Embryonic facial prominence (tissue), 1 donor: ENCODE measurements around the gene PLA2G10.
A peak's percentile ranks its signal among the peaks of the same experiment; 100 is the strongest.
"Not testable (repeated sequence)": the region's sequence is repeated elsewhere in the genome, so short reads cannot be mapped to it uniquely, and the experiment has no call there.

ENCODE experiments used
- DNase-seq: peaks from one replicate; pipeline ENCODE4 v3.0.0-alpha.2; 2016; ENCODE audit errors: extremely low spot score

The PLA2G10 gene

GRCh38 chr16:14667347-14668266 lies 26.5 kb downstream of the PLA2G10 start:
- DNase-seq, result no peak

GRCh38 chr16:14658063-14658462 lies 36.0 kb downstream of the PLA2G10 start:
- DNase-seq, result no peak

GRCh38 chr16:14652726-14653125 lies 41.4 kb downstream of the PLA2G10 start:
- no peak for DNase-seq

GRCh38 chr16:14650629-14651028 lies 43.5 kb downstream of the PLA2G10 start:
- DNase-seq, result no peak

GRCh38 chr16:14649816-14650215 lies 44.3 kb downstream of the PLA2G10 start:
- no peak for DNase-seq

GRCh38 chr16:14641926-14642325 lies 52.2 kb downstream of the PLA2G10 start:
- no peak for DNase-seq

GRCh38 chr16:14641206-14641605 lies 52.9 kb downstream of the PLA2G10 start:
- no peak for DNase-seq

GRCh38 chr16:14640538-14640937 lies 53.6 kb downstream of the PLA2G10 start:
- no peak for DNase-seq

GRCh38 chr16:14636951-14637240 lies 57.2 kb downstream of the PLA2G10 start:
- not testable (repeated sequence) for DNase-seq

- DNase-seq, result not testable (repeated sequence)
Observed at GRCh38 chr16:14636179-14636950, 57.7 kb downstream of the PLA2G10 start.

- no peak for DNase-seq
Observed at GRCh38 chr16:14635395-14636165, 58.5 kb downstream of the PLA2G10 start.

- DNase-seq, result no peak
Observed at GRCh38 chr16:14634389-14634725, 59.8 kb downstream of the PLA2G10 start.

- DNase-seq, result peak; percentile 88
Observed at GRCh38 chr16:14632693-14633569, 61.2 kb downstream of the PLA2G10 start, which contains the start of gene BFAR. Gene BFAR (plus strand): TSS chr16:14632951. CDS start chr16:14644347, 11,396 bp downstream.

GRCh38 chr16:14630620-14631330 lies 63.3 kb downstream of the PLA2G10 start:
- not testable (repeated sequence) for DNase-seq

GRCh38 chr16:14629919-14630619 lies 64.0 kb downstream of the PLA2G10 start, which contains the start of gene PARN:
Gene PARN (minus strand): TSS chr16:14630260. CDS start chr16:14630125, 135 bp downstream.
- DNase-seq, result peak; percentile 96

GRCh38 chr16:14629612-14629918 lies 64.5 kb downstream of the PLA2G10 start:
- no peak for DNase-seq

- no peak for DNase-seq
Observed at GRCh38 chr16:14628806-14629611, 65.1 kb downstream of the PLA2G10 start.

- no peak for DNase-seq
Observed at GRCh38 chr16:14627078-14627477, 67.0 kb downstream of the PLA2G10 start.
